IMR-90 (cell line): ENCODE data around the gene DAAM2.

ENCODE experiments used
- BHLHE40 ChIP-seq: fragments of 150-350 bp; IDR thresholded peaks from 2 replicates; pipeline ENCODE4 v1.6.1; 2016; ENCODE audit warnings: mild to moderate bottlenecking, low read depth, low read length
- CEBPB ChIP-seq: IDR thresholded peaks from 2 replicates; pipeline ENCODE4 v1.6.1; 2012; ENCODE audit warnings: low read depth, low read length, improper control_type of control experiment
- CTCF ChIP-seq: conservative IDR thresholded peaks from 2 replicates; pipeline ENCODE4 v1.5.1; 2012; ENCODE audit warnings: mild to moderate bottlenecking, low read depth, low read length, improper control_type of control experiment
- FOS ChIP-seq: fragments of 150-350 bp; IDR thresholded peaks from 2 replicates; pipeline ENCODE4 v1.6.1; 2016; ENCODE audit warnings: low read depth, low read length
- MAFK ChIP-seq: IDR thresholded peaks from 2 replicates; pipeline ENCODE4 v1.6.1; 2012; ENCODE audit warnings: low read depth, low read length, improper control_type of control experiment
- MAZ ChIP-seq: IDR thresholded peaks from 2 replicates; pipeline ENCODE4 v1.6.1; 2012; ENCODE audit warnings: low read depth, mild to moderate bottlenecking, low read length, improper control_type of control experiment, moderate library complexity, borderline replicate concordance
- MXI1 ChIP-seq: IDR thresholded peaks from 2 replicates; pipeline ENCODE4 v1.6.1; 2012; ENCODE audit warnings: low read depth, mild to moderate bottlenecking, low read length, moderate library complexity, borderline replicate concordance
- POLR2A ChIP-seq: IDR thresholded peaks from 2 replicates; pipeline ENCODE4 v1.6.1; 2012; ENCODE audit warnings: mild to moderate bottlenecking, low read depth, low read length
- RAD21 ChIP-seq: IDR thresholded peaks from 2 replicates; pipeline ENCODE4 v1.6.1; 2012; ENCODE audit warnings: low read length, improper control_type of control experiment
- RFX5 ChIP-seq: IDR thresholded peaks from 2 replicates; pipeline ENCODE4 v1.8.0; 2012; ENCODE audit warnings: low read depth, mild to moderate bottlenecking, low read length, moderate library complexity
- SMC3 ChIP-seq: fragments of 150-350 bp; IDR thresholded peaks from 2 replicates; pipeline ENCODE4 v1.6.1; 2016; ENCODE audit warnings: low read depth, mild to moderate bottlenecking, antibody characterized with exemption, low read length, moderate library complexity

GRCh38 chr6:39760226-39760952, 31.8 kb upstream of the DAAM2 start:
- TF ChIP-seq SMC3 (no peak), RFX5 (no peak), CTCF (no peak), POLR2A (no peak), RAD21 (no peak), BHLHE40 (no peak), FOS (no peak), MAFK (no peak), MAZ (no peak), CEBPB (no peak), MXI1 (no peak)
